IMR-90 (cell line): ENCODE results near the gene SEC23A. TPM values are rescaled to one million over a fixed set of nuclear protein-coding genes. Genes with fewer than 3 reads are reported as not detected.

ENCODE experiments used
- ATAC-seq: fragments of 200-7000 bp; cut with Tn5 transposase; 2 replicates; pipeline ENCODE4 v1.9.1; 2020; ENCODE audit warnings: low read depth, mild to moderate bottlenecking, moderate library complexity
- BruUV-seq: library from RNA; stranded (reverse); fragments of 400-500 nt; replicated peaks from 2 replicates; lab custom pipeline; 2021; lab: Mats Ljungman, UMichigan
- CTCF ChIA-PET: fragments of 300-600 bp; formaldehyde crosslinking; extraction: SDS; loops from one replicate; lab custom pipeline; 2021; ENCODE audit warnings: antibody characterized with exemption; lab: Yijun Ruan, JAX
- POLR2A ChIA-PET: fragments of 300-600 bp; sonication (Branson Sonifier 250); formaldehyde crosslinking; loops from one replicate; lab custom pipeline; 2022; ENCODE audit warnings: antibody characterized with exemption; ENCODE audit not compliant: unreplicated experiment; lab: Charles Lee
- DNase-seq: peaks from one replicate; pipeline ENCODE4 v3.0.0; 2013
- H2AFZ ChIP-seq: replicated peaks from 2 replicates; pipeline ENCODE3; 2013; ENCODE audit warnings: low read length, mild to moderate bottlenecking; ENCODE audit not compliant: poor library complexity
- H2AK5ac ChIP-seq: 2 replicates; pipeline ENCODE4 v1.6.1; 2013; ENCODE audit warnings: low read depth, low read length, inconsistent platforms
- H2AK9ac ChIP-seq: replicated peaks from 2 replicates; pipeline ENCODE3; 2013; ENCODE audit warnings: mild to moderate bottlenecking, low read depth, low read length, moderate library complexity; ENCODE audit not compliant: poor library complexity
- H2BK120ac ChIP-seq: 2 replicates; pipeline ENCODE4 v1.6.1; 2013; ENCODE audit warnings: low read depth, low read length, inconsistent platforms
- H2BK15ac ChIP-seq: 3 replicates; pipeline ENCODE4 v1.6.1; 2013; ENCODE audit warnings: low read depth, low read length, inconsistent platforms
- H2BK20ac ChIP-seq: 2 replicates; pipeline ENCODE4 v1.6.1; 2013; ENCODE audit warnings: low read depth, mild to moderate bottlenecking, inconsistent platforms, low read length, moderate library complexity
- H2BK5ac ChIP-seq: 2 replicates; pipeline ENCODE4 v1.6.1; 2013; ENCODE audit warnings: mild to moderate bottlenecking, low read depth, low read length, inconsistent platforms; ENCODE audit not compliant: poor library complexity, severe bottlenecking
- H3K14ac ChIP-seq: replicated peaks from 2 replicates; pipeline ENCODE4 v1.6.1; 2013; ENCODE audit warnings: low read depth, low read length, inconsistent platforms
- H3K18ac ChIP-seq: 2 replicates; pipeline ENCODE4 v1.6.1; 2013; ENCODE audit warnings: low read depth, low read length, control low read depth
- H3K23ac ChIP-seq: 2 replicates; pipeline ENCODE4 v1.6.1; 2013; ENCODE audit warnings: low read depth, low read length, inconsistent platforms
- H3K27ac ChIP-seq: 2 replicates; pipeline ENCODE4 v1.5.1; 2013; ENCODE audit warnings: mild to moderate bottlenecking, control low read depth, low read length; ENCODE audit not compliant: insufficient read depth
- H3K27me3 ChIP-seq: 2 replicates; pipeline ENCODE4 v1.6.1; 2013; ENCODE audit warnings: low read length; ENCODE audit not compliant: control insufficient read depth, insufficient read depth
- H3K36me3 ChIP-seq: 2 replicates; pipeline ENCODE4 v1.6.1; 2013; ENCODE audit warnings: low read length, mixed read lengths; ENCODE audit not compliant: control insufficient read depth, insufficient read depth
- H3K4ac ChIP-seq: 2 replicates; pipeline ENCODE4 v1.6.1; 2013; ENCODE audit warnings: low read depth, low read length, inconsistent platforms
- H3K4me1 ChIP-seq: 2 replicates; pipeline ENCODE4 v1.6.1; 2013; ENCODE audit warnings: low read length, mixed read lengths; ENCODE audit not compliant: control insufficient read depth, insufficient read depth
- H3K4me2 ChIP-seq: 2 replicates; pipeline ENCODE4 v1.6.1; 2013; ENCODE audit warnings: low read depth, mild to moderate bottlenecking, control low read depth, low read length, moderate library complexity
- H3K4me3 ChIP-seq: 2 replicates; pipeline ENCODE4 v1.5.1; 2013; ENCODE audit warnings: low read depth, mild to moderate bottlenecking, control low read depth, low read length, moderate library complexity; ENCODE audit not compliant: insufficient read depth
- H3K56ac ChIP-seq: 2 replicates; pipeline ENCODE4 v1.6.1; 2013; ENCODE audit warnings: low read length, inconsistent platforms; ENCODE audit not compliant: insufficient read depth; ENCODE audit errors: extremely low read depth
- H3K79me1 ChIP-seq, 2 experiments: 2 replicates each; pipeline ENCODE4 v1.6.1; 2013; ENCODE audit warnings: low read length in 2 of 2, inconsistent platforms in 1 of 2, low read depth in 1 of 2
- H3K9ac ChIP-seq: 2 replicates; pipeline ENCODE4 v1.6.1; 2013; ENCODE audit warnings: low read depth, low read length, control low read depth
- H3K9me1 ChIP-seq: 2 replicates; pipeline ENCODE4 v1.6.1; 2013; ENCODE audit warnings: low read length, inconsistent platforms; ENCODE audit not compliant: insufficient read depth
- H3K9me3 ChIP-seq: 2 replicates; pipeline ENCODE4 v1.6.1; 2013; ENCODE audit warnings: low read length; ENCODE audit not compliant: control insufficient read depth, insufficient read depth
- H4K20me1 ChIP-seq: 2 replicates; pipeline ENCODE4 v1.6.1; 2013; ENCODE audit warnings: low read length, inconsistent platforms; ENCODE audit not compliant: insufficient read depth
- H4K5ac ChIP-seq: 2 replicates; pipeline ENCODE4 v1.6.1; 2013; ENCODE audit warnings: mild to moderate bottlenecking, low read depth, low read length, control low read depth
- H4K8ac ChIP-seq, 2 experiments: 2 replicates each; pipeline ENCODE4 v1.6.1; 2013; ENCODE audit warnings: low read depth in 2 of 2, low read length in 2 of 2, control low read depth in 1 of 2, inconsistent platforms in 1 of 2
- H4K91ac ChIP-seq: 2 replicates; pipeline ENCODE4 v1.6.1; 2013; ENCODE audit warnings: low read depth, low read length, inconsistent platforms; ENCODE audit not compliant: insufficient read depth
- MAFK ChIP-seq: IDR thresholded peaks from 2 replicates; pipeline ENCODE4 v1.6.1; 2012; ENCODE audit warnings: low read depth, low read length, improper control_type of control experiment
- WGBS, 2 experiments: methylation state at CpG; one replicate each; pipeline versions ENCODE4 v1.1.5 to v1.1.7; 2013; ENCODE audit warnings: missing lambda C conversion rate in 2 of 2; ENCODE audit not compliant: insufficient read length in 1 of 2; ENCODE audit errors: extremely low coverage in 2 of 2; 5-methylcytosine and 5-hydroxymethylcytosine counted together
- dilution Hi-C: fragments of 300-500 bp; cut with HindIII; formaldehyde crosslinking; loops from one replicate; pipeline ENCODE4 v1.14.3; 2018; ENCODE audit warnings: low sequenced_read_pairs; ENCODE audit not compliant: unreplicated experiment
- in situ Hi-C: fragments of 300-500 bp; cut with MboI; formaldehyde crosslinking; loops from 3 replicates; pipeline ENCODE4 v1.14.3; 2019; ENCODE audit warnings: low sequenced_read_pairs, inconsistent platforms, mixed read lengths
- intact Hi-C: fragments of 100-400 bp; cut with micrococcal nuclease; formaldehyde crosslinking; loops from 2 replicates; pipeline ENCODE4 v1.10.0; 2022
- polyA plus RNA-seq, 3 experiments: library from polyadenylated mRNA; depleted of rRNA; stranded (reverse); fragments of >200 nt; gene quantifications; 2 replicates each; pipeline ENCODE4 v1.2.3, GENCODE V29; 2012; ENCODE audit warnings: low replicate concordance in 1 of 3
- total RNA-seq: library from RNA; depleted of rRNA; stranded (reverse); fragments of >200 nt; gene quantifications from 2 replicates; pipeline ENCODE4 v1.2.3, GENCODE V29; 2012

SEC23A gene
- total and polyA plus RNA-seq, 2 of the 4 experiments (the other 2 are of a cell fraction) = 141 to 609 TPM

DNA sequence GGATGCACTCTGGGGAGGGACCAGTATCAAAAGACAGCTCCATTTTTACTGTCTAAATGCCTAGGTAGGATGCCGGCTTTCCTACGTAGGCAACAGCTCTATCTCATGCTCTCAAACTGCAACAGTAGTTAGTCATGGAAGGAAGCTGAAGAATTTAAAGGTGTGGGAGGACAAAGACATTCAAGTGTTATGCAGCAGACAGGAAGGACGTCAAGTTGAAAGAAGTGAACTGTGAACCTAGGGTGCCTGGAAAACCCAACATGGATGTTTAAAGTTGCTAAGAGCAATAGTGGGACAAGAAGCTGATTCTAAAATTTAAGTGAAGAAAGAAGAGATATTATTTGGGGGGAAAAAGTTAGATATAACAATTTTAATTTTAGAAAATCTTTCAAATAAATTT lies 5.9 kb downstream of the SEC23A start:
- CTCF ChIA-PET = interaction anchor here (1.8 kb wide), 1 partner anchor 10 kb away, joined by 4 read pairs; no protein-coding TSS in a partner anchor
- DNase-seq = peak; percentile 72

More for the DNA sequence above, 5.9 kb downstream of the SEC23A start:
- dilution Hi-C loops = no loop called here
- Histone ChIP-seq H3K27ac (no peak overlapping the region), H3K4ac (no peak overlapping the region), H3K9ac (no peak overlapping the region), H3K4me2 (peak overlapping the region; percentile 16; the same call in 1 of the 2 replicates), H3K9me3 (no peaks in the 10 kb centered on the region), H3K9me1 (peaks cover 3% of the 10 kb centered on the region), H3K79me1 (peaks cover 15 to 36% of the 10 kb centered on the region in 2 experiments), H2AFZ (no peak overlapping the region), H4K8ac (no peak overlapping the region), H2BK5ac (no peak overlapping the region), H2BK15ac (no peak overlapping the region), H3K4me1 (no peaks in the 10 kb centered on the region), H2BK120ac (no peak overlapping the region), H4K20me1 (peaks cover 57% of the 10 kb centered on the region), H2BK20ac (no peak overlapping the region), H3K4me3 (no peak overlapping the region), H3K36me3 (peaks cover 19% of the 10 kb centered on the region), H4K5ac (no peak overlapping the region), H3K14ac (no peak overlapping the region), H3K27me3 (no peaks in the 10 kb centered on the region), H3K18ac (no peak overlapping the region), H3K56ac (no peak overlapping the region; the same call in 1 of the 2 replicates), H2AK5ac (no peak overlapping the region), H2AK9ac (no peak overlapping the region), H4K91ac (no peak overlapping the region), H3K23ac (no peak overlapping the region)
- WGBS, 2 experiments = no CpG with 5 or more reads among the region's 3 CpGs
- BruUV-seq = no TSS peak
- intact Hi-C loops = no loop called here
- ATAC-seq = peak; percentile 35; the same call in 1 of the 2 replicates
- POLR2A ChIA-PET = no interaction called here
- TF ChIP-seq MAFK = no peak
- in situ Hi-C loops = no loop called here
